Glutamatergic neuron (in vitro differentiated cells): ENCODE measurements around the gene HDAC4. TPM values are rescaled to one million over a fixed set of nuclear protein-coding genes. Genes with fewer than 3 reads are reported as not detected.

Experiments used
- DNase-seq: peaks from one replicate; pipeline ENCODE4 v3.0.0; 2022
- H3K27ac Mint-ChIP-seq: one replicate; pipeline ENCODE4 v1.8.0; 2020; ENCODE audit warnings: mild to moderate bottlenecking, mixed read lengths, inconsistent platforms; ENCODE audit not compliant: unreplicated experiment
- H3K27me3 Mint-ChIP-seq: one replicate; pipeline ENCODE4 v1.8.0; 2020; ENCODE audit warnings: mild to moderate bottlenecking, moderate library complexity, mixed read lengths, inconsistent platforms; ENCODE audit not compliant: unreplicated experiment
- H3K36me3 Mint-ChIP-seq: one replicate; pipeline ENCODE4 v1.8.0; 2020; ENCODE audit warnings: mild to moderate bottlenecking, mixed read lengths, inconsistent platforms; ENCODE audit not compliant: unreplicated experiment
- H3K4me1 Mint-ChIP-seq: one replicate; pipeline ENCODE4 v1.8.0; 2020; ENCODE audit warnings: mild to moderate bottlenecking, low read depth, mixed read lengths, inconsistent platforms; ENCODE audit not compliant: unreplicated experiment
- H3K4me3 Mint-ChIP-seq: one replicate; pipeline ENCODE4 v1.8.0; 2020; ENCODE audit warnings: mild to moderate bottlenecking, mixed read lengths, inconsistent platforms; ENCODE audit not compliant: unreplicated experiment
- H3K9me3 Mint-ChIP-seq: one replicate; pipeline ENCODE4 v1.8.0; 2020; ENCODE audit warnings: mild to moderate bottlenecking, moderate library complexity, mixed read lengths, inconsistent platforms; ENCODE audit not compliant: unreplicated experiment
- total RNA-seq: library from RNA; stranded (reverse); fragmentation: NEBNext Ultra II Directional; extraction: Animal tissue kit (Norgen Biotek cat#: 25700); gene quantifications from one replicate; pipeline ENCODE4 v1.2.1, GENCODE V29; 2021; ENCODE audit not compliant: unreplicated experiment
- TF ChIP-seq, protein P1 (sequence below): fragments of 200-600 bp; sonication (generic); IDR thresholded peaks from one replicate; pipeline ENCODE4 v1.5.0; 2021; ENCODE audit not compliant: partially characterized antibody, unreplicated experiment

Gene HDAC4
- total RNA-seq, 1 donor from 2014 or later = 90.6 TPM

DNA sequence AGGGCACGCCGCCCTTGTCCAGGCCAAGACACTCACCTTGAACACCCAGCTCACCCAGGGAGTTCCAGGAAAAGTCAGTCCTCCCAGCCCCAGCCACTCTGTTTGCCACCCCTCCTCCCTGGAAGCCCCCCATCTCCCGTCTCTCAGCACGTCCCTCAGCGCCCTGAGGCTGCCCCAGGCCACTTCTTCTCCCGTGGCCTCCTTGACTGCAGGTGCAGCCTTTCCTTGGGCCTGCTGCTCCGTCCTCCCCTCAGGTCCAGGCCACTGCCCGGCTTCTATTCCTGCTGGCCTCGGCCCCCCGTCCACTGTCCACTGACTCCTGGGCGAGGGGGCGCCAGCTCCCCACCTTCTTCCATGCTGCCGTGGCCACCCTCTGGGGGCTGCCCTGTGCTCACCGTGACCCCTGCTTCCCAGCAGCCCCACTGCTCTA, 239.1 kb downstream of the HDAC4 start:
- Mint-ChIP-seq H3K4me1 (peaks cover 5% of the 10 kb centered on the region), H3K9me3 (peaks cover 18% of the 10 kb centered on the region), H3K27ac (no peak overlapping the region), H3K4me3 (no peak overlapping the region), H3K36me3 (peaks cover 9% of the 10 kb centered on the region), H3K27me3 (peaks cover 17% of the 10 kb centered on the region)
- peak; percentile 2 for DNase-seq
- TF ChIP-seq, protein P1, sequence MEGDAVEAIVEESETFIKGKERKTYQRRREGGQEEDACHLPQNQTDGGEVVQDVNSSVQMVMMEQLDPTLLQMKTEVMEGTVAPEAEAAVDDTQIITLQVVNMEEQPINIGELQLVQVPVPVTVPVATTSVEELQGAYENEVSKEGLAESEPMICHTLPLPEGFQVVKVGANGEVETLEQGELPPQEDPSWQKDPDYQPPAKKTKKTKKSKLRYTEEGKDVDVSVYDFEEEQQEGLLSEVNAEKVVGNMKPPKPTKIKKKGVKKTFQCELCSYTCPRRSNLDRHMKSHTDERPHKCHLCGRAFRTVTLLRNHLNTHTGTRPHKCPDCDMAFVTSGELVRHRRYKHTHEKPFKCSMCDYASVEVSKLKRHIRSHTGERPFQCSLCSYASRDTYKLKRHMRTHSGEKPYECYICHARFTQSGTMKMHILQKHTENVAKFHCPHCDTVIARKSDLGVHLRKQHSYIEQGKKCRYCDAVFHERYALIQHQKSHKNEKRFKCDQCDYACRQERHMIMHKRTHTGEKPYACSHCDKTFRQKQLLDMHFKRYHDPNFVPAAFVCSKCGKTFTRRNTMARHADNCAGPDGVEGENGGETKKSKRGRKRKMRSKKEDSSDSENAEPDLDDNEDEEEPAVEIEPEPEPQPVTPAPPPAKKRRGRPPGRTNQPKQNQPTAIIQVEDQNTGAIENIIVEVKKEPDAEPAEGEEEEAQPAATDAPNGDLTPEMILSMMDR = no peak

DNA sequence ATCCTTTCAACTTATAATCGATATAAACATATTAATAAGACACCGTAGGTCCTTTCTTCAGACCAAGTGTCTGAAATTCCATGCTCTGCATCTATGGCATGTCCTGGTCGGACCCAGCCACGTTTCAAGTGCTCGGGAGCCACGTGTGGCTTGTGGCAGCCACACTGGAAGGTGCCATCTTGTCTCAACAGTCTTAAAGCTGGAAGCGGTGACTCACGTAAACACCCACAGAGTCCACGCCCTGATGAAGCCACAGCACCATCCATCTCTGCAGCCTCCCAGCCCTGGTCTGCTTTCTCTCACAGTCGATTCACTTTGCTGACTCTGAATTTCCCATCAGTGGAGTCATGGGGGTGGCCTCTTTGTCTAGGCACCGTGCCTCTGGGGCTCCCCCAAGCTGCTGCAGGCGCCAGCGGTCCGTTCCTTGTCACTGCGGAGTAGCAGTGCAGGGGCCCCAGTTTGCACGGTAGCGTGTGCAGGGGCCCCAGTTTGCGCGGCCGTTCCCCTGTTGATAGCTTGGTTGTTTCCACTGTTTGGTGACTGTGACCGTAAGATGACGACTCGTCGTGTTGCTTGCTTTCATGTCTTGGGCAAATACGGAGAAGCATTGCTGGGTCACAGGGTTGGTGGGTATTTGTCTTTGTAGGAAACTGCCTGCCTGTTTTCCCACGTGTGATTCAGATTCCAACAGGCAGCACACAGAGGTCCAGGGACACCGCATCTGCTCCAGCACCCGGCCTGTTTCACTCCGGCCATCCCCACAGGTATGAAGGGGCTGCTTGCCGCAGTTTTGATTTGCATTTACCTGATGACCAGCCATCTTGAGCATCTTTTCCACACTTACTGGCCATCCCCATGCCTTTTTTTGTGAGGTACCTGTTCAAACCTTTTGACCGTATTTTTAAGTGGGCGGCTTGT, 240.3 kb downstream of the HDAC4 start:
- no peak overlapping the region for H3K27ac Mint-ChIP-seq
- TF ChIP-seq, protein P1 = no peak
- peaks cover 17% of the 10 kb centered on the region for H3K27me3 Mint-ChIP-seq
- no peak overlapping the region for H3K4me3 Mint-ChIP-seq
- peak; percentile 4 for DNase-seq
- H3K4me1 Mint-ChIP-seq = peaks cover 6% of the 10 kb centered on the region
- H3K9me3 Mint-ChIP-seq = peaks cover 16% of the 10 kb centered on the region
- peaks cover 9% of the 10 kb centered on the region for H3K36me3 Mint-ChIP-seq

DNA sequence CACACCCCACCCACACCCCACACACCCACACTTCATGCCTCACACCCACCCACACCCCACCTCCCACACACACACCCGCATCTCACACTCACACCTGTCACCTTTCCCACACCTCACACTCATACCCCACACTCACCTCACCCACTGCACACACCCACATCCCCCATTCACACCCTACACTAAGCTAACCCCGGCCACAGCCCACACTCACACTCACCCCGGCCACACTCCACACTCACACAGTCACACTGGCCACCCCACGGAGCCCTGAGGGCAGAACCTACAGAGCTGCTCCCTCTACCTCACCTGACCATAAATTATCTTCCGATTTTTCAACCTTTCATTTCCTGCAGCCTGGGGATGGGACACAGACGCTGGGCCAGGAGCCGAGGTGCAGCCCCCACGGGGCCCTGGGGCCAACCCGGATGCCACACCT, 241.3 kb downstream of the HDAC4 start:
- peaks cover 17% of the 10 kb centered on the region for H3K9me3 Mint-ChIP-seq
- H3K36me3 Mint-ChIP-seq = peaks cover 9% of the 10 kb centered on the region
- no peak overlapping the region for H3K27ac Mint-ChIP-seq
- no peak overlapping the region for H3K4me3 Mint-ChIP-seq
- TF ChIP-seq, protein P1 = no peak
- peaks cover 6% of the 10 kb centered on the region for H3K4me1 Mint-ChIP-seq
- DNase-seq = peak; percentile 7
- H3K27me3 Mint-ChIP-seq = peaks cover 14% of the 10 kb centered on the region

DNA sequence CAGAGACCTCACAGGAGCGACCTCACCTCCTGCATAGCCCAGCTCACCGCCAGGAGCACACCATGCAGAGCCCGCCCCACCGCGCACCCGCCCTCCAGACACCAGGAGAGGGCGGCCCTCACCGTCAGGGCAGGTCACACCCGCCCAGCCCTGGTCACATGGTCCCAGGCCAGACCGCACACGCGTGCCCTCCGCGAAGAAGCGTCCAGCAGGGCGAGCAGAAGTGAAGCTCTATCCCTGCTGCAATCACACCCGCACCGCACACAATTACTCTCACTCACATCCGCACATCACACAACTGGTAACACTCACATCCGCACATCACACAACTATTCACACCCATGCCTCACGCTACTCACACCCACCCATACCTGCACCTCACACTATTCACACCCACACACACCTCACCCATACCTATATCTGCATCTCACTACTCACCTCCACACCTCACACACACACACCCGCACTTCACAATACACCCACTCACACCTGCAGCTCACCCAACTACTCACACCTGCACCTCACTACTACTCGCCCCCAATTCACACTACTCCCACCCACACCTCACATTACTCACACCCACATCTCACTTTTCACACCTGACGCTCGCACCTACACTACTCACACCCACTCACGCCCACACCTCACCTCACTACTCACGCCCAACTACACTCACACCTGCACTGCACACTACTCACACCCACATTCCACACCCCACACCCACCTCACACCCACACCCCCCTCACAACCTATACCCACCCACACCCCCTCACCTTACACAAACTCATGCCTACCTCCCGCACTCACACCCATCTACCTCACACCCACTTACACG, 242.0 kb downstream of the HDAC4 start:
- peak; percentile 26 for DNase-seq
- Mint-ChIP-seq H3K4me1 (peaks cover 6% of the 10 kb centered on the region), H3K27ac (no peak overlapping the region), H3K27me3 (peaks cover 10% of the 10 kb centered on the region), H3K9me3 (peaks cover 21% of the 10 kb centered on the region), H3K36me3 (peaks cover 9% of the 10 kb centered on the region), H3K4me3 (no peak overlapping the region)
- TF ChIP-seq, protein P1 = no peak
